Measurements from ENCODE around the gene CHRM1. TPM values are rescaled to one million over a fixed set of nuclear protein-coding genes. Genes with fewer than 3 reads are reported as not detected.
A peak's percentile ranks its signal among the peaks of the same experiment; 100 is the strongest.
"Not testable (repeated sequence)": the region's sequence is repeated elsewhere in the genome, so short reads cannot be mapped to it uniquely, and the experiment has no call there.

CHRM1 gene
- total RNA-seq, 1 experiment from 2014 or later, result not detected

DNA sequence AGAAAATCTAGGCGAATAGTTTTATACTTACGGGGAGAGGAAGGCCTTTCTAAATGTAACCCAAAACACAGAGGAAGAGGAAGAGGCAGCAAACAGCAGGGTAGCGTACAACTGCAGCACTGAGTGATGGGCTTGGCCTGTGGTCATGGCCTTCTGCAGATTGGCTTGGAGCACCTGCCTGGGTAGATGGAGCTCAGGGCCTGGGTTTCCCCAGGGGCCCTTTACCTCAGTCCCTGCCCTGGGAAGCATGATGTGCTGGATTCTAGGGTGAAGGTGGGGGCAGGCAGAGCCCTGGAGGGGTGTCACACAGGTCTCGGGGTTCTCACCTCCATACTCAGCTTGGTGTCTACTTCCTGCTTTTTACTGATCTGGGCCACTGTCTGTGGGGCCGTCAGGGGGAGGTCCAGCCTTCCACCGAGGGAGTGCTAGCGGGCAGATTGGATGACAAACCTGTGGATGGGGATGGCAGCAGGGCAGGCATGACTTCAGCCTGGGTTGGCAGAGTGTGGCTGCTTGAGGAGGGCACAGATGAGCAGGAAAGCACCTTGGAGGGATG, 27.7 kb upstream of the CHRM1 start:
- no peaks in the 10 kb centered on the region; a peak in 1 of 7 replicates for H3K36me3 Mint-ChIP-seq (ENCODE audit: insufficient read depth in 1 of 3, low read depth in 3 of 3)
- Histone ChIP-seq H3K9me3 (ENCODE audit: control insufficient read depth, low read depth, low read length) (no peaks in the 10 kb centered on the region), H3K27ac (ENCODE audit: insufficient read length, low read depth, low read length) (no peak overlapping the region), H2AK5ac (ENCODE audit: insufficient read length, low read length) (no peak overlapping the region), H4K20me1 (ENCODE audit: control insufficient read depth, insufficient read depth, insufficient read length) (no peaks in the 10 kb centered on the region), H3K27me3 (ENCODE audit: insufficient read depth, low read length) (no peaks in the 10 kb centered on the region), H3K4me2 (ENCODE audit: insufficient read depth, insufficient read length, low read length) (no peak overlapping the region), H3K4ac (ENCODE audit: low read depth, low read length) (no peak overlapping the region), H3K23ac (ENCODE audit: insufficient read length, low read depth, low read length) (no peak overlapping the region), H2BK120ac (ENCODE audit: low read depth, low read length, poor library complexity, severe bottlenecking) (no peak overlapping the region), H3K18ac (ENCODE audit: insufficient read length, low read depth, low read length) (no peak overlapping the region), H3K4me1 (ENCODE audit: insufficient read depth, low read length) (no peaks in the 10 kb centered on the region), H4K91ac (ENCODE audit: insufficient read length, low read depth, low read length) (no peak overlapping the region), H3K79me1 (ENCODE audit: insufficient read depth, low read depth, low read length, poor library complexity, severe bottlenecking) (no peaks in the 10 kb centered on the region), H3K23me2 (ENCODE audit: insufficient read length, low read depth, low read length, poor library complexity, severe bottlenecking) (no peaks in the 10 kb centered on the region), H2BK20ac (ENCODE audit: low read depth, low read length, poor library complexity, severe bottlenecking) (no peak overlapping the region), H3K9ac (ENCODE audit: extremely low read depth, insufficient read length, low read length) (no peak overlapping the region), H3K79me2 (ENCODE audit: insufficient read depth, low read length) (no peaks in the 10 kb centered on the region), H3T11ph (ENCODE audit: low read length) (no peak overlapping the region), H2BK12ac (ENCODE audit: insufficient read length, low read depth, low read length) (no peak overlapping the region), H2AFZ (ENCODE audit: low read length) (no peak overlapping the region), H2BK15ac (ENCODE audit: low read depth, low read length) (no peak overlapping the region), H3K14ac (ENCODE audit: insufficient read depth, low read length) (no peak overlapping the region), H4K8ac (replicated peaks; ENCODE audit: insufficient read length, low read depth, low read length) (no peak overlapping the region), H4K5ac (ENCODE audit: insufficient read length, low read depth, low read length) (no peak overlapping the region), H3K56ac (ENCODE audit: insufficient read length, low read depth, low read length) (no peak overlapping the region), H2BK5ac (ENCODE audit: insufficient read length, low read length) (no peak overlapping the region)
- peaks cover 9% of the 10 kb centered on the region for H3K27me3 Mint-ChIP-seq (ENCODE audit: low read depth)
- peak overlapping the region in 1 of 3 experiments; percentile 45; a peak in 1 of 7 replicates for H3K27ac Mint-ChIP-seq
- no peaks in the 10 kb centered on the region; a peak in 1 of 5 replicates for H3K9me3 Mint-ChIP-seq
- TF ChIP-seq, protein P1, sequence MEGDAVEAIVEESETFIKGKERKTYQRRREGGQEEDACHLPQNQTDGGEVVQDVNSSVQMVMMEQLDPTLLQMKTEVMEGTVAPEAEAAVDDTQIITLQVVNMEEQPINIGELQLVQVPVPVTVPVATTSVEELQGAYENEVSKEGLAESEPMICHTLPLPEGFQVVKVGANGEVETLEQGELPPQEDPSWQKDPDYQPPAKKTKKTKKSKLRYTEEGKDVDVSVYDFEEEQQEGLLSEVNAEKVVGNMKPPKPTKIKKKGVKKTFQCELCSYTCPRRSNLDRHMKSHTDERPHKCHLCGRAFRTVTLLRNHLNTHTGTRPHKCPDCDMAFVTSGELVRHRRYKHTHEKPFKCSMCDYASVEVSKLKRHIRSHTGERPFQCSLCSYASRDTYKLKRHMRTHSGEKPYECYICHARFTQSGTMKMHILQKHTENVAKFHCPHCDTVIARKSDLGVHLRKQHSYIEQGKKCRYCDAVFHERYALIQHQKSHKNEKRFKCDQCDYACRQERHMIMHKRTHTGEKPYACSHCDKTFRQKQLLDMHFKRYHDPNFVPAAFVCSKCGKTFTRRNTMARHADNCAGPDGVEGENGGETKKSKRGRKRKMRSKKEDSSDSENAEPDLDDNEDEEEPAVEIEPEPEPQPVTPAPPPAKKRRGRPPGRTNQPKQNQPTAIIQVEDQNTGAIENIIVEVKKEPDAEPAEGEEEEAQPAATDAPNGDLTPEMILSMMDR (conservative IDR thresholded peaks at IDR 0.05), result no peak
- H3K4me3 Mint-ChIP-seq, result no peak overlapping the region
- no peaks in the 10 kb centered on the region for H3K4me1 Mint-ChIP-seq
- WGBS (ENCODE audit: extremely low coverage, insufficient read length, low lambda C conversion rate), result no CpG with 5 or more reads among the region's 7 CpGs
- DNase-seq, result no peak

DNA sequence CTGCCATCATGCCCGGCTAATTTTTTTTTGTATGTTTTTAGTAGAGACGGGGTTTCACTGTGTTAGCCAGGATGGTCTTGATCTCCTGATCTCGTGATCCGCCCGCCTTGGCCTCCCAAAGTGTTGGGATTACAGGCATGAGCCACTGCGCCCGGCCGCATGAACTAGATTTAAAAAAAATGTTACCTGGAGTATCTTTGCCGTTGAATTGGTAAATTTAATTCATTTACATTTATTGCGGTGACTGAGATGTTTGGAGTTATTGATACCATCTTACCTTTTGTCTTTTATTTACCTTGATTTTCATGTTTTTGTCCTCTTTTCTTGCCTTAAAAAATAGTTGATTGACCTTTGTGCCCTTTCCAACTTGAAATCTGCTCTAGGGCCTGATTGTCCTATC, 24.4 kb upstream of the CHRM1 start:
- H4K8ac ChIP-seq (replicated peaks; ENCODE audit: insufficient read length, low read depth, low read length); H4K91ac ChIP-seq (ENCODE audit: insufficient read length, low read depth, low read length); H3K14ac ChIP-seq (ENCODE audit: insufficient read depth, low read length); H3K27me3 ChIP-seq (ENCODE audit: insufficient read depth, low read length); H2AFZ ChIP-seq (ENCODE audit: low read length); H3K4me1 ChIP-seq (ENCODE audit: insufficient read depth, low read length); H3K9ac ChIP-seq (ENCODE audit: extremely low read depth, insufficient read length, low read length); H4K5ac ChIP-seq (ENCODE audit: insufficient read length, low read depth, low read length); H2BK20ac ChIP-seq (ENCODE audit: low read depth, low read length, poor library complexity, severe bottlenecking); H3K9me3 Mint-ChIP-seq; H2BK5ac ChIP-seq (ENCODE audit: insufficient read length, low read length); H3K4me1 Mint-ChIP-seq; H3T11ph ChIP-seq (ENCODE audit: low read length); H3K27me3 Mint-ChIP-seq (ENCODE audit: low read depth); H2BK120ac ChIP-seq (ENCODE audit: low read depth, low read length, poor library complexity, severe bottlenecking); H4K20me1 ChIP-seq (ENCODE audit: control insufficient read depth, insufficient read depth, insufficient read length); H3K27ac Mint-ChIP-seq; H2AK5ac ChIP-seq (ENCODE audit: insufficient read length, low read length); H3K4ac ChIP-seq (ENCODE audit: low read depth, low read length); DNase-seq; H3K23ac ChIP-seq (ENCODE audit: insufficient read length, low read depth, low read length); H3K4me3 Mint-ChIP-seq; H3K27ac ChIP-seq (ENCODE audit: insufficient read length, low read depth, low read length); H3K23me2 ChIP-seq (ENCODE audit: insufficient read length, low read depth, low read length, poor library complexity, severe bottlenecking); H3K36me3 Mint-ChIP-seq (ENCODE audit: insufficient read depth in 1 of 3, low read depth in 3 of 3); H3K79me2 ChIP-seq (ENCODE audit: insufficient read depth, low read length); H3K4me2 ChIP-seq (ENCODE audit: insufficient read depth, insufficient read length, low read length); H3K9me3 ChIP-seq (ENCODE audit: control insufficient read depth, low read depth, low read length); H2BK12ac ChIP-seq (ENCODE audit: insufficient read length, low read depth, low read length); H3K56ac ChIP-seq (ENCODE audit: insufficient read length, low read depth, low read length); H3K79me1 ChIP-seq (ENCODE audit: insufficient read depth, low read depth, low read length, poor library complexity, severe bottlenecking); H3K18ac ChIP-seq (ENCODE audit: insufficient read length, low read depth, low read length); H2BK15ac ChIP-seq (ENCODE audit: low read depth, low read length): not testable (repeated sequence)
- no CpG with 5 or more reads among the region's 10 CpGs for WGBS (ENCODE audit: extremely low coverage, insufficient read length, low lambda C conversion rate)
